Kidney (tissue), 14 donors: ENCODE results near the gene ZNF362. TPM values are rescaled to one million over a fixed set of nuclear protein-coding genes. Genes with fewer than 3 reads are reported as not detected.

Experiments used
- DNase-seq, 5 donors: peaks; one replicate each; pipeline ENCODE4 v3.0.0-alpha.2; 2013 to 2020
- FAIRE-seq: peaks from 2 replicates; lab custom pipeline; 2012; peaks lifted over from hg19 to GRCh38; lab: Jason Lieb, UNC
- H3K27ac ChIP-seq, 2 donors: one replicate each; pipeline ENCODE4 v1.7.0; 2013; ENCODE audit warnings: low read depth in 2 of 2, low read length in 2 of 2, inconsistent platforms in 1 of 2
- H3K27me3 ChIP-seq: one replicate; pipeline ENCODE4 v1.7.1; 2013; ENCODE audit warnings: low read length, inconsistent platforms; ENCODE audit not compliant: control insufficient read depth, insufficient read depth
- H3K36me3 ChIP-seq, 3 donors: one replicate each; pipeline versions ENCODE4 v1.7.0 to v1.7.1; 2013; ENCODE audit warnings: low read length in 3 of 3, control low read depth in 1 of 3, inconsistent platforms in 1 of 3; ENCODE audit not compliant: insufficient read depth in 3 of 3, control insufficient read depth in 2 of 3
- H3K4me1 ChIP-seq, 3 donors: one replicate each; pipeline versions ENCODE4 v1.7.0 to v1.7.1; 2013; ENCODE audit warnings: low read length in 3 of 3, inconsistent platforms in 1 of 3, low read depth in 1 of 3; ENCODE audit not compliant: control insufficient read depth in 2 of 3, insufficient read depth in 2 of 3
- H3K4me3 ChIP-seq, 3 donors: one replicate each; pipeline versions ENCODE4 v1.7.0 to v1.8.1; 2013; ENCODE audit warnings: low read length in 3 of 3, control low read depth in 1 of 3, inconsistent platforms in 1 of 3
- H3K9ac ChIP-seq, 3 donors: one replicate each; pipeline versions ENCODE4 v1.7.0 to v1.7.1; 2013; ENCODE audit warnings: low read length in 3 of 3, control low read depth in 1 of 3, inconsistent platforms in 1 of 3
- H3K9me3 ChIP-seq, 3 donors: one replicate each; pipeline versions ENCODE4 v1.7.0 to v1.7.1; 2013; ENCODE audit warnings: low read length in 3 of 3, control low read depth in 1 of 3, inconsistent platforms in 1 of 3; ENCODE audit not compliant: control insufficient read depth in 2 of 3, insufficient read depth in 1 of 3
- CTCF ChIP-seq: IDR thresholded peaks from 3 replicates; pipeline ENCODE4 v1.5.1; 2012; ENCODE audit warnings: mild to moderate bottlenecking, moderate library complexity, borderline replicate concordance; ENCODE audit not compliant: insufficient read depth; ENCODE audit errors: extremely low read depth
- intact Hi-C: fragments of 100-400 bp; cut with DNase I; formaldehyde crosslinking; loops from one replicate; pipeline ENCODE4 v1.11.1; 2022
- polyA plus RNA-seq: library from polyadenylated mRNA; stranded (reverse); fragments of 350-450 nt; fragmentation: Illumina TruSeq; extraction: RNeasy Lipid Tissue Mini Kit (QIAGEN cat#74804); gene quantifications from one replicate; pipeline ENCODE4 v1.2.3, GENCODE V29; 2014; ENCODE audit warnings: low read depth, low replicate concordance; ENCODE audit not compliant: insufficient read depth
- total RNA-seq: library from RNA; stranded (reverse); fragmentation: NEBNext Ultra II Directional; extraction: Animal tissue kit (Norgen Biotek cat#: 25700); gene quantifications from one replicate; pipeline ENCODE4 v1.2.1, GENCODE V29; 2021
- donor health status: control.
- donor health status: control.
- donor health status: control.
- donor health status: control.
- donor health status: control.
- donor health status: DM: yes; HTN: yes; CAD: no.
- donor health status: Normal renal cell carcinoma (clear cell type).

The ZNF362 gene
- total and polyA plus RNA-seq, 2 donors from 2014 or later, result 17.4 to 36.9 TPM

DNA sequence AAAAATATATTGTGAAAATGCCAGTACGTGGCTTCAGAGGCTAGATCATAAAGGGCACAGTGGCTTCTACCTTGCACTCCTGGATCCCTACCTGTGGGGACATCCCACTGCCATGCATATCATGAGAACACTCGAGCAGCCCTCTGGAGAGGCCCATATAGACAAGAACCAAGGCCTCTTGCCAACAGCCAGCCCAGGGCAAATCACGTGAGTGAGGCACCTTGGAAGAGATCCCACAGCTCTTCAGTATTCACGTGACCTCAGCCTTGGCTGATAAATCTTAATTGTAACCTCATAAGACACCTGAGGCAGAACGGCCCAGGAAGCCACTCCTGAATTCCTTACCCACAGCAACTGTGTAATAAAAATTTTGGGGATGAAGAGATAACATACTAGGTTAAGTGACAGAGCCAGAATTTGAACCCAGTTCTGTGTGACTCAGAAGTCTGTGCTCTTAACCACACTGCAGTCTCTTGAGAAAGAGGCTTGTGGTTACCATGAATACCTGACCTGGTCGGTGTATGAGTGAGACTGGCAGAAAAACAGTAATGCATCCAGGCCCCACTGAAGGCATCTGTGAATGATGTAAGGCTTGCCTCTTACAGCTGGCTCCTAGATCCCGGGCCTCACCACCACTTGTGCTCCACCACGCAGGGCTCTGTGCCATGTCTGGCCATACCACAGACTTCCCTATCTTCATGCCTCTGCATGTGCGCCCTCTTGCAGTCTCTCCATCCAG lies 71.5 kb downstream of the ZNF362 start:
- peaks cover 33 to 88% (median 73%) of the 10 kb centered on the region in 3 donors for H3K36me3 ChIP-seq
- H3K27me3 ChIP-seq, result no peaks in the 10 kb centered on the region
- H3K9ac ChIP-seq, result no peak overlapping the region
- intact Hi-C loops, result no loop called here
- no peaks in the 10 kb centered on the region for H3K9me3 ChIP-seq
- no peak overlapping the region for H3K4me3 ChIP-seq
- peak in 1 of 5 donors; percentile 69 for DNase-seq
- TF ChIP-seq CTCF, result no peak
- H3K4me1 ChIP-seq, result peaks cover 0 to 24% (median 14%) of the 10 kb centered on the region in 3 donors
- FAIRE-seq, result no peak
- H3K27ac ChIP-seq, result no peak overlapping the region

DNA sequence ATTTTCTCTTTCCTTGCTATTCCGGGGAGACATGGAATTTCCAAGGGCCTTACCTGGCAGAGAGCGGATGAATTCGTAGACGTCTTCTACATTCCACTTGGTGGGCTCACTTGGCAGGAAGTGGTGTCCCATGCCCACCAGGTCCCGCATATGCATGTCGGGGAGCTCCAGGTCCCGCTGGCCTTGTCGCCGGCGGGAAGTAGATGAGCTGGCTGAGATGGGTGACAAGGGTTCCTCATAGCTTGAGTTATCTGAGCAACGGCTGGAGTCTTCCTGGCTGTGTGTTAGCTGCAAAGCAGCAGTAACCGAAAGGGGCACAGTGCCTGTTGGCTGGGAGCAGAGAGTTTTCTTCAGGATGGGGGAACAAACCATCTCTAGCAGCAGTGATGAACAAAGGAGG lies 72.5 kb downstream of the ZNF362 start:
- Histone ChIP-seq H3K4me1 (peaks cover 0 to 26% (median 24%) of the 10 kb centered on the region in 3 donors), H3K4me3 (no peak overlapping the region), H3K27me3 (no peaks in the 10 kb centered on the region), H3K9me3 (no peaks in the 10 kb centered on the region), H3K9ac (no peak overlapping the region), H3K27ac (no peak overlapping the region), H3K36me3 (peaks cover 35 to 90% (median 74%) of the 10 kb centered on the region in 3 donors)
- DNase-seq (peak in 1 of 5 donors; percentile 39), FAIRE-seq (no peak)
- intact Hi-C loops, result no loop called here
- no peak for TF ChIP-seq CTCF

GRCh38 chr1:33329600-33330305 lies 73.5 kb downstream of the ZNF362 start:
- no peak overlapping the region for H3K9ac ChIP-seq
- FAIRE-seq, result no peak
- H3K4me1 ChIP-seq, result peaks cover 0 to 35% (median 33%) of the 10 kb centered on the region in 3 donors
- H3K4me3 ChIP-seq, result no peak overlapping the region
- intact Hi-C loops, result no loop called here
- H3K27ac ChIP-seq, result no peak overlapping the region
- peaks cover 35 to 82% (median 68%) of the 10 kb centered on the region in 3 donors for H3K36me3 ChIP-seq
- TF ChIP-seq CTCF, result no peak
- no peaks in the 10 kb centered on the region for H3K9me3 ChIP-seq
- no peaks in the 10 kb centered on the region for H3K27me3 ChIP-seq
- peak in 1 of 5 donors; percentile 59 for DNase-seq
